Smooth muscle cell (in vitro differentiated cells): ENCODE results near the gene IFITM1. TPM values are rescaled to one million over a fixed set of nuclear protein-coding genes. Genes with fewer than 3 reads are reported as not detected.
A peak's percentile ranks its signal among the peaks of the same experiment; 100 is the strongest.
"Not testable (repeated sequence)": the region's sequence is repeated elsewhere in the genome, so short reads cannot be mapped to it uniquely, and the experiment has no call there.

Experiments used
- DNase-seq: peaks from one replicate; lab custom pipeline; 2025; ENCODE audit not compliant: unreplicated experiment; lab: John Stamatoyannopoulos, UW
- H2AFZ ChIP-seq: fragments of 200-600 bp; sonication (generic); 2 replicates; pipeline ENCODE4 v1.6.0; 2016; ENCODE audit warnings: antibody characterized with exemption, low read depth, mild to moderate bottlenecking
- H3F3A ChIP-seq: fragments of 200-600 bp; sonication (generic); 2 replicates; pipeline ENCODE4 v1.6.0; 2017; ENCODE audit warnings: antibody characterized with exemption, low read depth
- H3K27ac ChIP-seq: fragments of 200-600 bp; sonication (generic); 2 replicates; pipeline ENCODE4 v1.5.1; 2016; ENCODE audit warnings: low read depth, mild to moderate bottlenecking
- H3K27me3 ChIP-seq: fragments of 200-600 bp; sonication (generic); 2 replicates; pipeline ENCODE4 v1.6.1; 2016; ENCODE audit warnings: low read depth, mild to moderate bottlenecking
- H3K36me3 ChIP-seq: fragments of 200-600 bp; sonication (generic); 2 replicates; pipeline ENCODE4 v1.5.1; 2016; ENCODE audit warnings: low read depth
- H3K4me1 ChIP-seq: fragments of 200-600 bp; sonication (generic); 2 replicates; pipeline ENCODE4 v1.5.1; 2016; ENCODE audit warnings: low read depth
- H3K4me2 ChIP-seq: fragments of 200-600 bp; sonication (generic); 2 replicates; pipeline ENCODE4 v1.6.0; 2016; ENCODE audit warnings: mild to moderate bottlenecking
- H3K4me3 ChIP-seq: fragments of 200-600 bp; sonication (generic); 2 replicates; pipeline ENCODE4 v1.5.1; 2016; ENCODE audit warnings: mild to moderate bottlenecking
- H3K79me2 ChIP-seq: fragments of 200-600 bp; sonication (generic); 2 replicates; pipeline ENCODE4 v1.6.0; 2016; ENCODE audit warnings: low read depth, mild to moderate bottlenecking
- H3K9ac ChIP-seq: fragments of 200-600 bp; sonication (generic); 2 replicates; pipeline ENCODE4 v1.6.0; 2016; ENCODE audit warnings: low read depth
- H3K9me3 ChIP-seq: fragments of 200-600 bp; sonication (generic); replicated peaks from 2 replicates; pipeline ENCODE4 v1.5.1; 2016; ENCODE audit warnings: low read depth
- H4K20me1 ChIP-seq: fragments of 200-600 bp; sonication (generic); 2 replicates; pipeline ENCODE4 v1.6.0; 2016; ENCODE audit warnings: low read depth
- CTCF ChIP-seq: fragments of 200-600 bp; sonication (generic); IDR thresholded peaks from 2 replicates; pipeline ENCODE4 v1.5.1; 2017; ENCODE audit warnings: borderline replicate concordance, mild to moderate bottlenecking, antibody characterized with exemption; ENCODE audit not compliant: insufficient read depth, poor library complexity, severe bottlenecking
- WGBS: methylation state at CpG from one replicate; pipeline ENCODE4 v1.1.7; 2016; ENCODE audit warnings: low lambda C conversion rate; 5-methylcytosine and 5-hydroxymethylcytosine counted together
- polyA plus RNA-seq: library from polyadenylated mRNA; unstranded; fragments of >200 nt; fragmentation: Nextera tagmentation; extraction: Ambion mirVana; gene quantifications from 2 replicates; pipeline ENCODE4 v1.2.1, GENCODE V29; 2016
- total RNA-seq: library from RNA; depleted of rRNA; stranded (reverse); fragments of >200 nt; gene quantifications from 2 replicates; pipeline ENCODE4 v1.2.3, GENCODE V29; 2014

Gene IFITM1
- total and polyA plus RNA-seq, 2 experiments from 2014 or later, result 355 to 726 TPM

- no peaks in the 10 kb centered on the region for H4K20me1 ChIP-seq
- peaks cover 6% of the 10 kb centered on the region for H3F3A ChIP-seq
- H3K27me3 ChIP-seq, result peaks cover 4% of the 10 kb centered on the region
- H3K9me3 ChIP-seq, result no peaks in the 10 kb centered on the region
- no peak overlapping the region for H3K9ac ChIP-seq
- peak overlapping the region; percentile 82 for H2AFZ ChIP-seq
- 86% methylated on average over 3 of the region's 3 CpGs for WGBS
- no peak overlapping the region for H3K4me2 ChIP-seq
- TF ChIP-seq CTCF, result no peak
- no peaks in the 10 kb centered on the region for H3K36me3 ChIP-seq
- no peak for DNase-seq
- H3K4me3 ChIP-seq, result no peak overlapping the region
- H3K27ac ChIP-seq, result peak overlapping the region; percentile 8
- H3K79me2 ChIP-seq, result no peaks in the 10 kb centered on the region
- peaks cover 5% of the 10 kb centered on the region for H3K4me1 ChIP-seq
These were observed 28.5 kb downstream of the IFITM1 start for GRCh38 chr11:342328-342727.

- Histone ChIP-seq H3K27ac (no peak overlapping the region), H3K4me2 (no peak overlapping the region), H3K79me2 (no peaks in the 10 kb centered on the region), H3K36me3 (no peaks in the 10 kb centered on the region), H3K27me3 (no peaks in the 10 kb centered on the region), H4K20me1 (no peaks in the 10 kb centered on the region), H3F3A (peaks cover 6% of the 10 kb centered on the region), H3K4me1 (peaks cover 5% of the 10 kb centered on the region), H3K9ac (no peak overlapping the region), H3K4me3 (no peak overlapping the region), H2AFZ (no peak overlapping the region), H3K9me3 (no peaks in the 10 kb centered on the region)
- TF ChIP-seq CTCF, result no peak
- 95% methylated on average over 11 of the region's 11 CpGs for WGBS
- no peak for DNase-seq
These were observed 31.2 kb downstream of the IFITM1 start for GRCh38 chr11:344836-345578.

- H3K9me3 ChIP-seq, result no peaks in the 10 kb centered on the region
- no peaks in the 10 kb centered on the region for H3K36me3 ChIP-seq
- WGBS, result 98% methylated on average over 3 of the region's 3 CpGs
- H3K27ac ChIP-seq, result no peak overlapping the region
- TF ChIP-seq CTCF, result no peak
- H3K4me2 ChIP-seq, result no peak overlapping the region
- no peak overlapping the region for H2AFZ ChIP-seq
- H4K20me1 ChIP-seq, result no peaks in the 10 kb centered on the region
- no peak for DNase-seq
- no peak overlapping the region for H3K4me3 ChIP-seq
- peaks cover 11% of the 10 kb centered on the region for H3K4me1 ChIP-seq
- H3K27me3 ChIP-seq, result no peaks in the 10 kb centered on the region
- H3F3A ChIP-seq, result peaks cover 6% of the 10 kb centered on the region
- H3K9ac ChIP-seq, result no peak overlapping the region
- H3K79me2 ChIP-seq, result no peaks in the 10 kb centered on the region
These were observed 32.7 kb downstream of the IFITM1 start for GRCh38 chr11:346529-346928.

- not testable (repeated sequence) for H2AFZ ChIP-seq, H3K9ac ChIP-seq
These were observed 35.6 kb downstream of the IFITM1 start for GRCh38 chr11:349270-349954.

GRCh38 chr11:350033-350722 is 36.3 kb downstream of the IFITM1 start:
- not testable (repeated sequence) for H3K4me3 ChIP-seq, H3K27me3 ChIP-seq, H4K20me1 ChIP-seq, DNase-seq, H3K9ac ChIP-seq, H3K9me3 ChIP-seq, H3K36me3 ChIP-seq, H3K27ac ChIP-seq, H3K79me2 ChIP-seq
- Histone ChIP-seq H3K4me1 (peaks cover 25% of the 10 kb centered on the region), H3F3A (peaks cover 23% of the 10 kb centered on the region), H2AFZ (peak overlapping the region; percentile 84), H3K4me2 (peak overlapping the region; percentile 71)
- 71% methylated on average over 16 of the region's 16 CpGs for WGBS

More at GRCh38 chr11:349270-349954, 35.6 kb downstream of the IFITM1 start:
- not testable (repeated sequence) for H3K4me2 ChIP-seq, H3K36me3 ChIP-seq, DNase-seq, H3K27ac ChIP-seq, H4K20me1 ChIP-seq, H3K27me3 ChIP-seq, H3K79me2 ChIP-seq, H3K4me3 ChIP-seq, H3K9me3 ChIP-seq
- peaks cover 23% of the 10 kb centered on the region for H3K4me1 ChIP-seq
- over 99% methylated on average over 5 of the region's 8 CpGs for WGBS
- H3F3A ChIP-seq, result peaks cover 20% of the 10 kb centered on the region
